Activated CD8-positive, alpha-beta T cell treated with anti-CD3 and anti-CD28 coated beads for 36 hours (primary cell): ENCODE results near the gene PPM1G. TPM values are rescaled to one million over a fixed set of nuclear protein-coding genes. Genes with fewer than 3 reads are reported as not detected.
A peak's percentile ranks its signal among the peaks of the same experiment; 100 is the strongest.

ENCODE experiments used
- ATAC-seq: fragments of 200-7000 bp; cut with Tn5 transposase; one replicate; pipeline ENCODE4 v1.10.0; 2021; ENCODE audit warnings: mild to moderate bottlenecking, moderate library complexity
- CTCF ChIA-PET: fragments of 350-600 bp; sonication (Branson Sonifier 250); formaldehyde crosslinking; loops from one replicate; lab custom pipeline; 2021; ENCODE audit warnings: antibody characterized with exemption; lab: Charles Lee
- POLR2A ChIA-PET: fragments of 350-600 bp; sonication (Branson Sonifier 250); formaldehyde crosslinking; loops from one replicate; lab custom pipeline; 2021; ENCODE audit warnings: antibody characterized with exemption; lab: Charles Lee
- DNase-seq: peaks from one replicate; pipeline ENCODE4 v3.0.0-alpha.2; 2020
- H3K27ac Mint-ChIP-seq: one replicate; pipeline ENCODE4 v1.8.0; 2021; ENCODE audit warnings: mild to moderate bottlenecking, mixed read lengths
- H3K27me3 Mint-ChIP-seq: one replicate; pipeline ENCODE4 v1.8.0; 2021; ENCODE audit warnings: mixed read lengths
- H3K36me3 Mint-ChIP-seq: one replicate; pipeline ENCODE4 v1.8.0; 2021; ENCODE audit warnings: low read depth, mixed read lengths
- H3K4me1 Mint-ChIP-seq: one replicate; pipeline ENCODE4 v1.8.0; 2021; ENCODE audit warnings: low read depth, mixed read lengths
- H3K4me3 Mint-ChIP-seq: one replicate; pipeline ENCODE4 v1.8.0; 2021; ENCODE audit warnings: mild to moderate bottlenecking, moderate library complexity, mixed read lengths
- H3K9me3 Mint-ChIP-seq: one replicate; pipeline ENCODE4 v1.8.0; 2021; ENCODE audit warnings: mixed read lengths
- CTCF ChIP-seq: fragments of 200-600 bp; IDR thresholded peaks from one replicate; pipeline ENCODE4 v1.8.0; 2022; ENCODE audit warnings: antibody characterized with exemption, mild to moderate bottlenecking
- intact Hi-C: fragments of 100-400 bp; cut with micrococcal nuclease; formaldehyde crosslinking; loops from one replicate; pipeline ENCODE4 v1.10.0; 2022
- total RNA-seq, 2 experiments: library from RNA; stranded (reverse); gene quantifications; one replicate each; pipeline ENCODE4 v1.2.3, GENCODE V29; 2021

PPM1G gene
- total RNA-seq, 2 experiments from 2014 or later: 138 to 142 TPM

- ATAC-seq: peak; percentile 52
- peak; percentile 66 for DNase-seq
- Mint-ChIP-seq H3K4me1 (peaks cover 24% of the 10 kb centered on the region), H3K27me3 (no peaks in the 10 kb centered on the region), H3K27ac (peak overlapping the region; percentile 90), H3K4me3 (peak overlapping the region; percentile 81), H3K9me3 (no peaks in the 10 kb centered on the region), H3K36me3 (peaks cover 69% of the 10 kb centered on the region)
- no peak for TF ChIP-seq CTCF
- POLR2A ChIA-PET: interaction anchor here (0.5 to 4.8 kb wide), 18 partner anchors 10 to 306 kb away, joined by 3 to 59 read pairs (median 4); partner anchors contain the start of genes EIF2B4, GTF3C2, MPV17 and NRBP1
- CTCF ChIA-PET: interaction anchor here (1.0 to 1.8 kb wide), 7 partner anchors 9 to 303 kb away, joined by 4 to 10 read pairs (median 5); partner anchors contain the start of genes EIF2B4, NRBP1 and SNX17
- intact Hi-C loops: no loop called here
Measured at GRCh38 chr2:27379836-27380625, 29.4 kb downstream of the PPM1G start.

- H3K27me3 Mint-ChIP-seq: no peaks in the 10 kb centered on the region
- ChIA-PET CTCF (interaction anchor here (1.0 to 1.8 kb wide), 6 partner anchors 8 to 304 kb away, joined by 4 to 10 read pairs (median 5); partner anchors contain the start of genes EIF2B4, NRBP1 and SNX17), POLR2A (interaction anchor here (1.1 to 4.8 kb wide), 12 partner anchors 9 to 67 kb away, joined by 3 to 59 read pairs (median 4); partner anchors contain the start of genes EIF2B4, GTF3C2, NRBP1 and PPM1G)
- no peak for DNase-seq
- intact Hi-C loops: no loop called here
- H3K4me1 Mint-ChIP-seq: peaks cover 24% of the 10 kb centered on the region
- H3K9me3 Mint-ChIP-seq: no peaks in the 10 kb centered on the region
- ATAC-seq: no peak
- peaks cover 72% of the 10 kb centered on the region for H3K36me3 Mint-ChIP-seq
- H3K4me3 Mint-ChIP-seq: peak overlapping the region; percentile 81
- no peak for TF ChIP-seq CTCF
- peak overlapping the region; percentile 90 for H3K27ac Mint-ChIP-seq
Measured at GRCh38 chr2:27379383-27379835, 30.0 kb downstream of the PPM1G start.

GRCh38 chr2:27378809-27379290 lies 30.5 kb downstream of the PPM1G start:
- Mint-ChIP-seq H3K36me3 (peaks cover 70% of the 10 kb centered on the region), H3K9me3 (no peaks in the 10 kb centered on the region), H3K27ac (peak overlapping the region; percentile 90), H3K4me3 (peak overlapping the region; percentile 81), H3K27me3 (no peaks in the 10 kb centered on the region), H3K4me1 (peaks cover 25% of the 10 kb centered on the region)
- intact Hi-C loops: no loop called here
- ATAC-seq (no peak), DNase-seq (no peak)
- ChIA-PET CTCF (interaction anchor here (1.0 to 1.3 kb wide), 2 partner anchors 9 to 51 kb away, joined by 4 to 5 read pairs; partner anchors contain the start of gene EIF2B4), POLR2A (interaction anchor here (0.6 to 4.8 kb wide), 8 partner anchors 9 to 60 kb away, joined by 3 to 59 read pairs (median 12); partner anchors contain the start of genes EIF2B4, GTF3C2, NRBP1 and PPM1G)
- TF ChIP-seq CTCF: no peak

GRCh38 chr2:27378096-27378808 lies 31.1 kb downstream of the PPM1G start:
- H3K27me3 Mint-ChIP-seq: no peaks in the 10 kb centered on the region
- intact Hi-C loops: no loop called here
- ATAC-seq (no peak), DNase-seq (peak; percentile 21)
- TF ChIP-seq CTCF: no peak
- peaks cover 23% of the 10 kb centered on the region for H3K4me1 Mint-ChIP-seq
- ChIA-PET POLR2A (interaction anchor here (0.6 to 4.8 kb wide), 6 partner anchors 7 to 53 kb away, joined by 3 to 59 read pairs (median 12); partner anchors contain the start of genes EIF2B4, GTF3C2, NRBP1 and SNX17), CTCF (interaction anchor here (1.3 kb wide), 1 partner anchor 9 kb away, joined by 4 read pairs; the partner anchor contains the start of gene EIF2B4)
- H3K36me3 Mint-ChIP-seq: peaks cover 68% of the 10 kb centered on the region
- no peaks in the 10 kb centered on the region for H3K9me3 Mint-ChIP-seq
- no peak overlapping the region for H3K27ac Mint-ChIP-seq
- peak overlapping the region; percentile 16 for H3K4me3 Mint-ChIP-seq
